Neuronal stem cell (in vitro differentiated cells): ENCODE measurements around the gene CTNNA3.
A peak's percentile ranks its signal among the peaks of the same experiment; 100 is the strongest.

ENCODE experiments used
- DNase-seq: peaks from one replicate; pipeline ENCODE4 v3.0.0-alpha.2; 2013; ENCODE audit warnings: low spot score
- H2AFZ ChIP-seq: one replicate; pipeline ENCODE4 v1.6.1; 2013; ENCODE audit warnings: mild to moderate bottlenecking, low read length, inconsistent platforms
- H2AK5ac ChIP-seq: 2 replicates; pipeline ENCODE4 v1.6.1; 2013; ENCODE audit warnings: low read depth, mild to moderate bottlenecking, inconsistent platforms, low read length, moderate library complexity, mixed read lengths
- H2BK120ac ChIP-seq: 2 replicates; pipeline ENCODE4 v1.6.1; 2013; ENCODE audit warnings: low read depth, mild to moderate bottlenecking, inconsistent platforms, low read length, moderate library complexity, mixed read lengths
- H2BK12ac ChIP-seq: one replicate; pipeline ENCODE4 v1.6.1; 2013; ENCODE audit warnings: low read length, inconsistent platforms
- H2BK15ac ChIP-seq: 2 replicates; pipeline ENCODE4 v1.6.1; 2013; ENCODE audit warnings: mild to moderate bottlenecking, low read length, inconsistent platforms, mixed read lengths
- H2BK5ac ChIP-seq: one replicate; pipeline ENCODE4 v1.6.1; 2013; ENCODE audit warnings: inconsistent platforms, mild to moderate bottlenecking, low read length, moderate library complexity
- H3K14ac ChIP-seq: one replicate; pipeline ENCODE4 v1.6.1; 2013; ENCODE audit warnings: low read length, inconsistent platforms
- H3K18ac ChIP-seq: 2 replicates; pipeline ENCODE4 v1.6.1; 2013; ENCODE audit warnings: low read length, inconsistent platforms
- H3K23ac ChIP-seq: 2 replicates; pipeline ENCODE4 v1.6.1; 2013; ENCODE audit warnings: low read depth, mild to moderate bottlenecking, mixed read lengths, low read length, inconsistent platforms; ENCODE audit not compliant: poor library complexity
- H3K27ac ChIP-seq: replicated peaks from 3 replicates; pipeline ENCODE4 v1.5.1; 2013; ENCODE audit warnings: low read length, inconsistent platforms
- H3K27me3 ChIP-seq, 3 experiments: 2 replicates each; pipeline ENCODE4 v1.6.1; 2013; ENCODE audit warnings: low read length in 3 of 3, mild to moderate bottlenecking in 2 of 3, inconsistent platforms in 1 of 3, low read depth in 1 of 3, mixed read lengths in 1 of 3, moderate library complexity in 1 of 3; ENCODE audit not compliant: control insufficient read depth in 3 of 3, insufficient read depth in 3 of 3
- H3K36me3 ChIP-seq, 2 donors: replicated peaks in 1 of 2; 2 replicates each; pipeline ENCODE4 v1.6.1; 2013; ENCODE audit warnings: low read length in 2 of 2; ENCODE audit not compliant: control insufficient read depth in 2 of 2, insufficient read depth in 2 of 2
- H3K4ac ChIP-seq: 2 replicates; pipeline ENCODE4 v1.6.1; 2013; ENCODE audit warnings: inconsistent platforms, mild to moderate bottlenecking, low read length, moderate library complexity
- H3K4me1 ChIP-seq, 2 donors: 1 replicate in 1 of 2; 2 replicates in 1 of 2; pipeline ENCODE4 v1.6.1; 2013; ENCODE audit warnings: low read length in 2 of 2, low read depth in 1 of 2; ENCODE audit not compliant: control insufficient read depth in 2 of 2, insufficient read depth in 1 of 2
- H3K4me2 ChIP-seq: one replicate; pipeline ENCODE4 v1.6.1; 2013; ENCODE audit warnings: mild to moderate bottlenecking, low read length, inconsistent platforms; ENCODE audit not compliant: insufficient read depth, poor library complexity, severe bottlenecking
- H3K4me3 ChIP-seq, 2 donors: 2 replicates each; pipeline ENCODE4 v1.5.1; 2013; ENCODE audit warnings: low read length in 2 of 2, mild to moderate bottlenecking in 2 of 2, inconsistent platforms in 1 of 2, moderate library complexity in 1 of 2
- H3K79me1 ChIP-seq: one replicate; pipeline ENCODE4 v1.6.1; 2013; ENCODE audit warnings: low read depth, mild to moderate bottlenecking, inconsistent platforms, low read length, moderate library complexity
- H3K9ac ChIP-seq: one replicate; pipeline ENCODE4 v1.6.1; 2013; ENCODE audit warnings: mild to moderate bottlenecking, low read depth, low read length, inconsistent platforms; ENCODE audit not compliant: poor library complexity
- H3K9me3 ChIP-seq, 2 donors: replicated peaks in 1 of 2; 2 replicates each; pipeline versions ENCODE3 to v1.6.1; 2013; ENCODE audit warnings: low read length in 2 of 2, mild to moderate bottlenecking in 2 of 2, inconsistent platforms in 1 of 2, low read depth in 1 of 2, mixed read lengths in 1 of 2, moderate library complexity in 1 of 2; ENCODE audit not compliant: control insufficient read depth in 2 of 2, insufficient read depth in 1 of 2
- H4K8ac ChIP-seq: one replicate; pipeline ENCODE4 v1.6.1; 2013; ENCODE audit warnings: low read depth, mild to moderate bottlenecking, inconsistent platforms, low read length, moderate library complexity
- H4K91ac ChIP-seq: one replicate; pipeline ENCODE4 v1.6.1; 2013; ENCODE audit warnings: low read length, low read depth, mild to moderate bottlenecking, inconsistent platforms; ENCODE audit not compliant: poor library complexity
- WGBS, 2 donors: extraction: QIAGEN DNeasy Blood & Tissue Kit; methylation state at CpG; one replicate each; pipeline ENCODE4 v1.1.7; 2013; ENCODE audit warnings: missing lambda C conversion rate in 2 of 2, mixed read lengths in 1 of 2; ENCODE audit not compliant: insufficient read length in 2 of 2, insufficient replicate concordance in 1 of 2; ENCODE audit errors: extremely low coverage in 2 of 2; 5-methylcytosine and 5-hydroxymethylcytosine counted together

Gene CTNNA3

DNA sequence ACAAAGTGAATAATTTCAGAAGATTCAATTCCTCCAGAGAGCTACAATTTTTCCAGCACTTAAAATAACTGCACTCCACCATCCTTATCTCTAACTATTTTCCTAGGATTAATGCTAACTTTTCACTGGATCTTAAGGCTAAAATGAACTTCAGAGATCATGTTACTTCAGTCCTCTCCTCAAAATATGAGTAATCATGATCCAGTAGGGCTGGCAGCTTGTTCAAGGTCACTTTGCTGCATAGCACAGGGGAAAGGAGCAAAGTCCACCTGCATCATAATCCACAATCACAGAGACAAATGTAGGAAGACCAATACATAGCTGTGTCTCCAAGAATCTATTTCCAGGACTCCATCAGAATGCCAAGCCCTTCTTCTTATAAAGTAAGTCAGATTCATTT lies 619.9 kb downstream of the CTNNA3 start:
- Histone ChIP-seq H3K4me2 (no peak overlapping the region), H2BK5ac (no peak overlapping the region)
- DNase-seq = no peak

DNA sequence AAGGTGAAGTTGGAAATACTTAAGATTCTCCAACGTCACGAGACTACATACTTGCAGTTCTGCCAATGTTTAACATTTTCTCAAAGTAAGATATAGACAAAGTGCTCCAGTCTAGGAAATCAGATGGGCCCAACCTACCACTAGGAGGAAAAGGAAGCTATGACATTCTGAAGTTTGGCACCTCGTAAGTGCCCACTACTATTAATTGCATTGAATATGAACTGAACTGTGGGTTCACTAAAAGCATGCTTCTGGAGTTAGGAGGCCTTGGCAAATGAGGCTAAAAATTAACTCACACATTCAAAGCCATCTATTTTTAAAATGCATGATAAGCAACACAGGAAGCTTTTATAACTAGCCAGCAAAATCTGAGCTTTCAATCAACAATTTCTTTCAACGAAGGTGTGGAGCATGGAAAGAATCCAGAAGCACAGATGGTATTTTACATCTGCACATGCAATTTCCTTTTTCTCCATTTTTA lies 620.5 kb downstream of the CTNNA3 start:
- Histone ChIP-seq H2BK120ac (no peak overlapping the region), H3K36me3 (no peaks in the 10 kb centered on the region), H3K79me1 (no peaks in the 10 kb centered on the region), H2BK5ac (no peak overlapping the region), H2AK5ac (no peak overlapping the region), H3K4me2 (no peak overlapping the region), H4K8ac (no peak overlapping the region), H2BK12ac (no peak overlapping the region), H3K4me3 (no peak overlapping the region), H3K27ac (no peak overlapping the region), H3K4ac (no peak overlapping the region), H4K91ac (no peak overlapping the region), H3K14ac (no peak overlapping the region), H3K23ac (no peak overlapping the region), H2AFZ (no peak overlapping the region), H3K18ac (no peak overlapping the region), H3K27me3 (no peaks in the 10 kb centered on the region), H3K9me3 (no peaks in the 10 kb centered on the region), H3K9ac (no peak overlapping the region), H3K4me1 (no peaks in the 10 kb centered on the region), H2BK15ac (no peak overlapping the region)
- no CpG with 5 or more reads among the region's 4 CpGs for WGBS, 2 donors
- DNase-seq = no peak

More for the DNA sequence above, 619.9 kb downstream of the CTNNA3 start:
- H3K36me3 ChIP-seq = no peaks in the 10 kb centered on the region
- no peaks in the 10 kb centered on the region for H3K79me1 ChIP-seq
- no peak overlapping the region for H3K23ac ChIP-seq
- no peaks in the 10 kb centered on the region for H3K27me3 ChIP-seq
- H2BK12ac ChIP-seq = no peak overlapping the region
- H3K27ac ChIP-seq = no peak overlapping the region
- H3K4me1 ChIP-seq = no peaks in the 10 kb centered on the region
- no peak overlapping the region for H2AFZ ChIP-seq
- no peak overlapping the region for H2BK15ac ChIP-seq
- H2AK5ac ChIP-seq = no peak overlapping the region
- H3K4me3 ChIP-seq = no peak overlapping the region
- H3K4ac ChIP-seq = no peak overlapping the region
- no peak overlapping the region for H4K91ac ChIP-seq
- H3K9ac ChIP-seq = no peak overlapping the region
- H3K18ac ChIP-seq = no peak overlapping the region
- no peak overlapping the region for H3K14ac ChIP-seq
- no peak overlapping the region for H4K8ac ChIP-seq
- H2BK120ac ChIP-seq = no peak overlapping the region
- H3K9me3 ChIP-seq = no peaks in the 10 kb centered on the region

DNA sequence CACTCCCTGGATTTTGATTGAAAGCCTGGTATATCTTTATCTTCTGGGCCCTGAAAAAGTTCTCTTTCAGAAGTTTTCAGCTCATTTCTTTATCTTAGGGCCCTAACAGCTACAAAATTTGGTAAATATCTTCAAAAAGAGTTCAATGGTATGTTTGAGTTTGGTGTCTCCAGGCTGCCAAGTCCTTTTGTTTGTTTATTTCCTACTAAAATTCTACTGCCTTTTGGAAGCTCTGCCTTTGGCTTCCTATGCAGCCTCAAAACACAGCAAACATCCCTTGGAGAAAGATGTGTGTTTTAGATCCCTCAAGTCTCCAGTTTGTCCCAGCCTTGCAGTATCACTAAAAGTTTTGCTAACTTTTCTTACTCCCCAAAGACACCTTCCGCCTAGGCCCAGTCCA lies 623.3 kb downstream of the CTNNA3 start:
- no peak for DNase-seq
- H3K9me3 ChIP-seq = no peaks in the 10 kb centered on the region
- H2BK12ac ChIP-seq = no peak overlapping the region
- no peaks in the 10 kb centered on the region for H3K27me3 ChIP-seq
- H3K18ac ChIP-seq = no peak overlapping the region
- H3K4me3 ChIP-seq = no peak overlapping the region
- no peak overlapping the region for H3K27ac ChIP-seq
- H2BK120ac ChIP-seq = no peak overlapping the region
- H2AFZ ChIP-seq = peak overlapping the region; percentile 68
- no peak overlapping the region for H2BK5ac ChIP-seq
- H3K4me1 ChIP-seq = no peaks in the 10 kb centered on the region
- H4K8ac ChIP-seq = no peak overlapping the region
- no peak overlapping the region for H3K4ac ChIP-seq
- H3K23ac ChIP-seq = no peak overlapping the region
- no CpG with 5 or more reads among the region's 1 CpG for WGBS, 2 donors
- H2BK15ac ChIP-seq = no peak overlapping the region
- no peak overlapping the region for H3K4me2 ChIP-seq
- H3K14ac ChIP-seq = no peak overlapping the region
- H4K91ac ChIP-seq = no peak overlapping the region
- no peaks in the 10 kb centered on the region for H3K79me1 ChIP-seq
- no peaks in the 10 kb centered on the region for H3K36me3 ChIP-seq
- no peak overlapping the region for H2AK5ac ChIP-seq
- H3K9ac ChIP-seq = no peak overlapping the region

DNA sequence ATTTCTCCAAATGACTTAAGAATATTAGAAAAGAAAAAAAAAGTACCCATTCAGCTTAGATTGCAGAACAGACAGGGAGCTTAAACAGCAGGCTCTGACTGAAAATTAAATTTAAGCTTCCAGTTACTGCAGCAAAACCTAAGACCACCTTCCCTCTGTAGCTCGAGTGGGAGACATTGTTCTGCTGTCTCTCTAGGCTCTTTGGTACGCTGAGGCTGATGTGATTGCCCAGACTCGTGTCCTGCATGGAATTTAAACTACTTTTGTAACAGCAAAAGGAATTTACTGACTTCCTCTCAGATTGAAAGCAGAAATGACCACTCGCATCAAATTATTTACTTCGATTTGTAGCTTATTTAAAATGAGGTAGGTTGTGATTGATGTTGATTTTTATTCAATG lies 645.6 kb downstream of the CTNNA3 start:
- Histone ChIP-seq H3K4me3 (no peak overlapping the region), H3K4ac (no peak overlapping the region), H2BK5ac (no peak overlapping the region), H3K9me3 (peaks cover under 1 to 2% of the 10 kb centered on the region in 2 donors), H3K4me1 (peaks cover 0 to 19% of the 10 kb centered on the region in 2 donors), H2BK15ac (no peak overlapping the region), H3K36me3 (no peaks in the 10 kb centered on the region), H3K27me3 (no peaks in the 10 kb centered on the region), H3K9ac (no peak overlapping the region), H3K14ac (no peak overlapping the region), H4K91ac (no peak overlapping the region), H3K18ac (no peak overlapping the region), H4K8ac (no peak overlapping the region), H2BK12ac (no peak overlapping the region), H3K27ac (no peak overlapping the region), H3K23ac (no peak overlapping the region), H2AFZ (peak overlapping the region; percentile 77), H3K4me2 (no peak overlapping the region), H3K79me1 (no peaks in the 10 kb centered on the region), H2AK5ac (no peak overlapping the region), H2BK120ac (no peak overlapping the region)
- no CpG with 5 or more reads among the region's 5 CpGs for WGBS, 2 donors
- DNase-seq = no peak
